NOMO-1 treated with DMSO at 0.1 percent for 48 hours (cell line): ENCODE data around the gene GPD2.
A peak's percentile ranks its signal among the peaks of the same experiment; 100 is the strongest.

Source experiments
- DNase-seq: peaks from one replicate; lab custom pipeline; 2025; ENCODE audit not compliant: unreplicated experiment; lab: John Stamatoyannopoulos, UW

Gene GPD2

DNA sequence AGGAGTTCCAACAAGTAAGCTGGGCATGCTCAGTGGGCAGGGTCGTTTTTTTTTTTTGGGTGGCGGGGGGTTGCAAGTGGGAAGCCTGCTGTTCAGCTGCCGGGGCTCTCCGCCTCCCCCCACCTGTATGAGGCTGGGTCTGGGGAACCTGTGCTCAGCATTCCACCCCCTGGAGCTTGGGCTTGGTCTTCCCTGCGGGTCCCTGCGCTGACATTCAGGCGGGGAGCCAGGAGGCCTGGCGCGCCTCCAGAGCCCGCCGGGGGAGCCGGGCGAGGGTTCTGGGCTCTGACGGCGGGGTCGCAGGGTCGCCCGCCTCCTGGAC lies 822 bp upstream of the GPD2 start:
- DNase-seq, result no peak

DNA sequence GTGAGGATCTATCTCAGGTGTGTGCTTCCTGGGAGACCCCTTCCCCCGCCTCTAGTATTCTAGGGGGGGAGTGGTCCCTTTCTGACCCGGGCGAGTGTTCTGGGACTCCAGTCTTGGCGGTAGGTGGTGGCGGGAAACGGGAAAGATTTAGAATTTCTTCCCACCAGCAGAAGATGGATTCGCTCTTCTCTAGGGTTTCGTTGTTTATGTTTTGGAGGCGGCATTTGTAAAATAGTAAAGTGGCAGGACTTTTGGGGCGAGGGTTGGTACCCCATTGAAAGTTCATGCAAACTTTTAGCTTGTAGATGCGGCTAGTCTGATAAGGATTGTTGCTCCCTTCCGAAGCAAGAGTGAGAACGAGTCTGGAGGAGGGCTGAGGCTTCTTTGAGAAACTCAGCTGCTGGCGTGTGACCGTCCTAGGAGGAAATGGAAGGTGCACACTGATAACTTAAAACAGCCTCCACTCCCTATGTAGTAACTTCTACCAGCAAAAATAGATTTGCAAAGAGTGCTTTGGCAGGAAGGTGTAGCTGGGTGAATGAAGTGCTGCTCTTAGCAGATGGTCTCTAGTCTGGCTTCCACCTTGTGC lies 412 bp downstream of the GPD2 start:
- DNase-seq, result peak; percentile 20

DNA sequence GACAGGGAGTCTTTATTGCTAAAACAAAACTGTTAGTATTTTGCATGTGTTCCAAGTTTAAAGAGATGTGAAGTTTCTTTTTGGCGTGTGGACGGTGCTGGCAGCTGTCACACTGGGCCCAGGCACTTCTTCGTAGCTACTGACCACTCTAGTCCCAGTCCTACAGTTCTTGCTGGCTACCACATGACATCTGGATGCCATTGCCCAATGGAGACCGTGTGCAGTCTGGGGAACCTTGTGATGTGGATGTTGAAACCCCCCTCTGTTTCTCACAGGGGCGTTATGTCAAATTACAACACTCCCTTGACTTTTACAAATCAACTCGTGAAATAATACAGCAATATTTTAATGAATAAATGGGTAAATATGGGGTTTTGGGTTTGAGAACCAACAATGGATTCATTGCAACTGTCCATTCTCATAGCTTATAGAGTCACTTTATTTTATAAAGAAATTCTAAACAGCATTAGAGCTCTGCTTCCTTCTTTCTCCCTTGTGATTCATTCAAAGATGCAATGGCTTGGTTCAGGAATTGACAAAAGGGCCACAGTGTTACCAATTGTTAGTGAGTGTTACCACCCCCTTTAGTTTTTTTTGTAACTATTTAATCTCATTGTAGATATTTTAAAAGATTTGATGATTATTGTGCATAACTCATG lies 1.2 kb downstream of the GPD2 start:
- peak; percentile 70 for DNase-seq

DNA sequence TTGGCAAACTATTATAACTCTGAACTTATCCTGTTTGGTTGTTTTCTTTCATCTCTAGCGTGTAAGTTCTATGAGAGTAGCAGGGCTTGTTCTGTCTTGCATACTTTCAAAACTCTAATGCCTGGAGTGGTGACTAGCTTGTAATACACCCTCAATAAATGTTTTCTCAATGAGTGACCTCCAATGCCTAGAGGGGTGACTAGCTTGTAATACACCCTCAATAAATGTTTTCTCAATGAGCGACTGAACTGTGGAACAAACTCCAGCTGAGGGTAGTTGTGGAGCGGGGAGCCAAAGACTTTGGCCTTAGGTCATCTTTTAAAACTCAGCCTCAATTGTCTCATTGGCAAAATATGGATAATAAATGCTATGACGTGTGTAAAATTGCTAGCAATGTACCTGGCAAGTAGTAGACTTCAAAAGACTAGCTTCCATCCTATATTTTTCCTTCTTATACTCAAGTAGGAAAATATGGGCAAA lies 1.8 kb downstream of the GPD2 start:
- DNase-seq, result no peak

GRCh38 chr2:156443089-156443488 lies 6.9 kb downstream of the GPD2 start:
- DNase-seq, result no peak

DNA sequence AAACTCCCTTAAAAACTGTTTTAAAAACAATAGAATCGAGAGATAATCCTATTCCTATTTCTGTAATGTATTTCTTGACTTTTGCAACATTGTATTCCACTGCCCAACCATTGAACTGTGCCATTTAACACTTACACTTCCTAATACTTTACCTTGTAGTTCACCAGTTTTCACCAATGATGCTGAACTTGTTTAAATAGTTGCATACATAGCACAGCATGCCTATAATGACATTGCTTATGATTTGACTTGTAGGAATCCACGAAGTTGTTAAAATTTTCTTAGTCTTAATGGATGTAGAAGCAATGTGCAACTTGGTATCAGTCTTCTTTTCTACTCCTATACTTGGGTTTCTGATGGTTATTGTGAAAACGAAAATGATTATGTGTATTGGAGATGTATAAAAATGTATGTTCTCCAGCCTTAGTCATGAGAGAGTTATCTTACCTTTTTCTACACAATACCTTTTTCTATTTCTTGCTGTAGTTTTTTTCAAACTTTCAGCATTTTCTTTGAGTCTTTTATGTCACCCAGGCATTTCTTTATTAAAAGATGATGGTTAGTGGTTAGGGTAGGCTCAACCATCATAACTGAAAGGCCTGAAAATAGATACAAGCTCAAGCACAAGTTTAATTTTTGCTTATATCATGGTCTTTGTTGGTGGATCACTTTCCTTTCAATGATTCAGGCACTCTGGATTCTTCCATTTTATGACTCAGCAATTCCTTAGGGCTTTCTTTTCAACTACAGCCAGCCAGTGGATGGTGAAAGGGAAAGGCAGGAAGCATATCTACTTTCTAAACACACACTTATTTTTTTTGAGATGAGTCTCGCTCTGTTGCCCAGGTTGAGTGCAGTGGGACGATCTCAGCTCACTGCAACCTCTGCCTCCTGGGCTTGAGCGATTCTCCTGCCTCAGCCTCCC lies 9.4 kb downstream of the GPD2 start:
- no peak for DNase-seq

- DNase-seq, result no peak
These were observed 11.6 kb downstream of the GPD2 start for GRCh38 chr2:156447761-156448160.

GRCh38 chr2:156448766-156449165 lies 12.6 kb downstream of the GPD2 start:
- no peak for DNase-seq

GRCh38 chr2:156452971-156453370 lies 16.8 kb downstream of the GPD2 start:
- no peak for DNase-seq

DNA sequence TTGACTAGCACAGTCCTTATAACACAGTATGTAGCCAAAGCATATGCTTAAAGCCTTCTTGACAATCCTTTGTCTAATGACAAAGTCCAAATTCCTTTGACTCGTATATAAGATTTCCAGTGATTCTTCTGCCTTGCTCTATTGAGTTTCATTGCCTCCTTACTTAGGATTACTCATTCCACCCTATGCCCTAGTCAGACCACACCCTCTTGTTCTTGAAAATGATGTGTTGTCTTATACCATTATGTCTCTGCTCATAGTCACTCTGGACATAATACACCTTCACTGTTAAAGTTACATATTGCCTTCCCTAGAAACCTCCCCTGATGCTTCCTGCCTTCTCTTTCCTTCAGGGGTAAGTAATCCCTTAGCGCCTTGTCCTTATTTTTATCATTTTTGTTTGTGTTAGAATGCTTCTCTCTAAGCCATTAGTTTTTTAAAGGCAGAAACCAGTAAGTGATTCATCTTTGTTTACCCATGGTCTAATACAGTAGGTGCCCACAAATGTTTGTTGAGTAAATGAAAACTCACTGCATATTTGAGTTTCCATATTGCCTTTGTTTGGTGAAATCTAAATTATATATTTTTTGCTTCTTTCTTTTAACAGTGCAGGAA lies 19.3 kb downstream of the GPD2 start:
- no peak for DNase-seq

- DNase-seq, result no peak
These were observed 20.4 kb downstream of the GPD2 start for GRCh38 chr2:156456616-156457015.

GRCh38 chr2:156457523-156458517 lies 21.6 kb downstream of the GPD2 start:
- no peak for DNase-seq

DNA sequence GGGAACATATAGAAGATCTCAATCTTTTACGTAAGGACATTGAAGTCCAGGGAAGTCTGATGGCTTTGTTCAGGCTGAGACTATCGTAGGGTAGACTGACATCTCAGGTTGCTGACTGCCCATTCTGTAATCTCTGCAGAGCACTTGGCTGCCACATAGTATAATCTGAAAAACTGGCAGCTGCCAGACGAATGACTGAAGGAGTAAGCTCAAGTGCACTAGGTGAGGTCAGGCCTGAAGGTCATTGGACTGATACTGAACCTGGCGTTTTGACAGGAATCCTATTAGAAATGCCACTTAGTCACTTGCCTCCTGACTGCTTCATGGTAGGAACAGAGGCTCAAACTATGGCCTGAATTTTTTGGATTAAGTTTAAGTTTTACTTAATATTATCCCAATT lies 23.5 kb downstream of the GPD2 start:
- no peak for DNase-seq

DNA sequence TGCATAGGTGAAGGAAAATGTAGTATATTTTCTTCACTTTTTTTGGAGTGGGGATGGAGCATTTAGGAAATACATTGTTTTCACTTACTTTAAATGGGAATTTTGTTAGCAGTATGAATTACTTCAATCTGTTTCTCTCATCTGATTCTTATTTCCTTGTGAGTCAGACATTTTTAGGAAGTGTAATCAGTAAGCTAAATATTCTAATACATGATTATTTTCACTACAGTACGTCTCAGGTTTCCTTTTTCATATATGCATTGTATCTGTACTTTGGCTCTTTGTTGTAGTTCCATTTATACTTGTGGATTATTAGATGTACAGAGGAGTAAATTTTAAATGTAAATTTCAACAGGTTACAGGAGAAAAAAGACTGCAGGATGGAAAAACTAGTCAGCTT lies 27.9 kb downstream of the GPD2 start:
- DNase-seq, result no peak

GRCh38 chr2:156465573-156465972 lies 29.4 kb downstream of the GPD2 start:
- no peak for DNase-seq

DNA sequence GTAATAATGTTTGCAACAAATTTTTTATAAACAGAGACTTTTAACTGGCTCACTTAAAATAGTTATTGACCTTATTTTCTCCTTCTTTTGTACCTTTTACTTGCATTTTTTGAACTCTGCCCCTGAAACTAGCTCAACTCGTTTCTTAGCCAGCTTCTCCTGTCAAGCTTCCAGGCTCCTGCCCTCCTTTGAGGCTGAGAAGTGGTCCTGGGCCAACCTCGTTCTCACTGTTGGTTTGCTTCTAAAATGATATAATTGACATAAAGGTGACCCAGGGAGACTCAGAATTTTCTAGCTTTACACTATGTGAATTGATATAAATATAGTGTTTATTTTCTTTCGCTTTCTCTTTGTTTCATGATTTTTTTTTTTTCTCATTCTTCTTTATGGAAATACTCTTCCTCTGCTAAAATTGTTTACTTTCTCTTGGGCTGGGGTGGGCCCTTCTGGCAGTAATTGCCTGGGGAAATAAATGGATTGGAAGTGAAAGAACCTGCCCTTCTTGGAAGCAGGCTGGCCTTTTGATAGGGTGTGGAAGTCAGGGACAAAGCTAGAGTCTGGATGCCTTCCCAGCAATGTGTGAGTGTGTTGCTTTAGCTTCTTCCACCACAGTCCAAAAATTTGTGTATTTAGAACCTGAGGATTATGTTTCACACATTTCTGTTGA lies 30.7 kb downstream of the GPD2 start:
- DNase-seq, result no peak

DNA sequence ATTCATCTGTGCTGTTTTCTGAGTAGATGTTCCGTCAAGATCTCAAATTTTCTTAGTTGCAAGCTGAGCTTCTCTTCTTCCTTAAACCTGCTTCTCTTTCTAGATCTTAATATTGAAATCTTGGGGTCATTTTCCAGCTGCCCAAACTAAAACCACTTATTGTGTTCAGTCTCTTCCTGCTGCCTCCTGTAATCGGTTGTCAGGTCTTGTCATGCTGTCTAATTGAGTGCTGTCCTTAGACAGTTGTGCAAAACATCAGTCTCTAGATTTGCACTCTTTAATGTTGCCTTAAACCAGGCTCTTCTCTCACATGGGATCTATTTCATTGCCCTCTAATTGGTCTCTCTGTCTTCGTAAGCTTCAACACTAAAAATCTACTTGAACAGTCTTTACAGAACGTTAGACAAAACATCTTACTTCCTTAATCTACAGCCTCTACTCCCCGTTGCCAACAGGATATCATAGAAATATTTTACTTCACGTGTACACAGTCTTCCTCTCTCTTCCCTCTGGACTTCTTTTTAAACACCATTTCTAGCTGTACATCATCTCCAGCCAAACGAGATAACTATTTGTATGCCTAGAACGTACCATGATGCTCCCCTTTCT lies 34.9 kb downstream of the GPD2 start:
- DNase-seq, result peak; percentile 59

DNA sequence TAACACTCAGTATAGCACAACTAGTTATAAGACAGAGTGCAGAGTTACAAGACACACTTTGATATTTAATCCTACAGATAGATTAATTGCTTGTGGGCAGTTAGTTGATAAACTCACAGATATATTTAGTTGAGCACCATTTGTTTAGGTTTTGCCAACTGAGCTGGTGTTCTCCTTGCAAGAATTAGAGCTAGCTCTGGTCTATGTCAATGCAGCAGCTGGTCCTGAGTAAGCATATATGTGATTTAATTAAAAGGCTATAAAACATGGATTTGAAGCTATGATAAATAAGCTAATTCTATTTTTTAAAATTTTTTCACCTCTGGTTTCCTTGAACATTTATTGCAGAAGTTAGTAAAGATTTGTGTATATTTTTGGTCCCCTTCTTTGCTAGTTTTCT lies 35.6 kb downstream of the GPD2 start:
- no peak for DNase-seq

GRCh38 chr2:156472686-156473085 lies 36.5 kb downstream of the GPD2 start:
- no peak for DNase-seq
